Transverse colon (tissue), 4 donors: ENCODE measurements around the gene KIF1A. TPM values are rescaled to one million over a fixed set of nuclear protein-coding genes. Genes with fewer than 3 reads are reported as not detected.

Experiments used
- DNase-seq: peaks from one replicate; pipeline ENCODE4 v3.0.0-alpha.2; 2019
- H3K27ac ChIP-seq, 4 donors: fragments of 200-600 bp; sonication (generic); 2 replicates each; pipeline ENCODE4 v1.5.1; 2016 to 2018; ENCODE audit warnings: inconsistent platforms in 4 of 4
- H3K27me3 ChIP-seq: fragments of 200-600 bp; sonication (generic); 2 replicates; pipeline ENCODE4 v1.5.1; 2017; ENCODE audit warnings: inconsistent platforms
- H3K36me3 ChIP-seq, 4 donors: fragments of 200-600 bp; sonication (generic); 2 replicates each; pipeline ENCODE4 v1.5.1; 2017 to 2019; ENCODE audit warnings: inconsistent platforms in 4 of 4
- H3K4me1 ChIP-seq, 4 donors: fragments of 200-600 bp; sonication (generic); 2 replicates each; pipeline ENCODE4 v1.5.1; 2017 to 2020; ENCODE audit warnings: inconsistent platforms in 4 of 4
- H3K4me3 ChIP-seq, 4 donors: fragments of 200-600 bp; sonication (generic); 1 replicate in 1 of 4; 2 replicates in 3 of 4; pipeline versions ENCODE4 v1.5.1 to v1.6.1; 2017 to 2019; ENCODE audit warnings: inconsistent platforms in 4 of 4
- H3K9me3 ChIP-seq, 2 donors: fragments of 200-600 bp; sonication (generic); 2 replicates each; pipeline ENCODE4 v1.5.1; 2017 to 2019; ENCODE audit warnings: inconsistent platforms in 2 of 2
- EP300 ChIP-seq: sonication (generic); formaldehyde crosslinking; IDR thresholded peaks from one replicate; pipeline ENCODE4 v1.6.1; 2017; ENCODE audit warnings: antibody characterized with exemption, low read depth
- POLR2A ChIP-seq: fragments of 450-650 bp; IDR thresholded peaks from one replicate; pipeline ENCODE4 v1.6.1; 2016; ENCODE audit warnings: antibody characterized with exemption, mild to moderate bottlenecking, moderate library complexity
- POLR2AphosphoS5 ChIP-seq, 3 donors: sonication (generic); formaldehyde crosslinking; IDR thresholded peaks; one replicate each; pipeline ENCODE4 v1.6.1; 2016; ENCODE audit warnings: antibody characterized with exemption in 3 of 3
- WGBS, 2 donors: methylation state at CpG; one replicate each; pipeline ENCODE4 v1.1.5; 2018; ENCODE audit warnings: low coverage in 1 of 2; 5-methylcytosine and 5-hydroxymethylcytosine counted together
- in situ Hi-C, 4 donors: fragments of 200-750 bp; cut with MboI; loops; one replicate each; pipeline versions ENCODE4 v1.15.0 to v1.15.1; 2017; ENCODE audit warnings: low sequenced_read_pairs in 3 of 4, low pct_ligation_motif_present in 1 of 4, low pct_unique_long_range_greater_than_20kb in 1 of 4
- intact Hi-C: fragments of 100-400 bp; cut with DNase I; formaldehyde crosslinking; loops from one replicate; pipeline ENCODE4 v1.15.1; 2023; ENCODE audit warnings: low total_unique reads
- total RNA-seq, 4 donors: library from RNA; depleted of rRNA; stranded (reverse); fragments of >200 nt; gene quantifications; one replicate each; pipeline ENCODE4 v1.1.0, GENCODE V29; 2016
- TF ChIP-seq, protein P1 (sequence below), 5 experiments: fragments of 200-600 bp in 3 of 5; fragments of 450-650 bp in 2 of 5; sonication (generic) in 3 of 5; IDR thresholded peaks; 1 replicate in 2 of 5; 2 replicates in 3 of 5; pipeline ENCODE4 v1.5.1; 2016 to 2017; ENCODE audit warnings: antibody characterized with exemption in 5 of 5, inconsistent platforms in 3 of 5, mild to moderate bottlenecking in 2 of 5, moderate library complexity in 1 of 5

The KIF1A gene
- total RNA-seq, 4 donors from 2014 or later, result 0.40 to 3.4 (median 2.9) TPM

DNA sequence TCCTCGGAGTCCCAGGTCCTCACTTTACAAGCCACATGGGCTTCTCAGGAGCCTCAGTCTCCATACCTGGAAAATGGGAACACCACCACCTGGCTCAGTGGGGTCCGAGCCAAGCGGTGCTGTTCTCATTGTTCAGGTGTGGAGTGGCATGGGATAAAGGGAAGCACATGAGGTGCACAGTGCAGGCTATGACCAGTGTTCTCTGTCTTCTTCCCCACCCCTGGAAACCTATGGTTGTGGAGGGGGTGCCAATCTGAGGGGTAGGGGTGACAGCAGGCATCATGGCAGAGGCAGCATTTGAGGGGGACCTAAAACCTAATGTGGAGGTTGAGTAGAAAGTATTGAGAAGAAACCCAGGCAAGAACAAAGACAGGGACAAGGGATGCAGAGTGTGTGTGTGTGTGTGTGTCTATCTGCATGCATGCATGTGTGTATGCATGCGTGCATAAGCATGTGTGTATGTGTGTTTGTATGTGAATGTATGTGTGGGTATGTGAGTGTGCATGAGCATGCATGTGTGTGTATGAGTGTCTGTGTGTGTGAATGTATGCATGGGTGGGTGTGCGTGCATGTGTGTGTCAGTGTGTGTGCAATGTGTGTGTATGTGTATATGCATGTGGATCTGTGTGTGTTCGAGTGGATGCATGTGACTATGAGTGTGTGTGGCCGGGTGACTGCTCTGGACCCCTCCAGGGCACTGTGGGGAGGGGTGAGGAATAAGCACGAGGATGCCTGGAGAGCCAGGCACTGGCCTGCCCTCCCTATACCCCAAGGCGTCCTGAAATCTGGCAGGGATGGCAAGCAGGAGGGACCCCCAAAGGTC, 4.0 kb downstream of the KIF1A start:
- Histone ChIP-seq H3K36me3 (no peaks in the 10 kb centered on the region), H3K4me1 (peaks cover 0 to 21% (median 20%) of the 10 kb centered on the region in 4 donors), H3K4me3 (no peak overlapping the region), H3K27ac (no peak overlapping the region), H3K27me3 (peaks cover 37% of the 10 kb centered on the region), H3K9me3 (no peaks in the 10 kb centered on the region)
- WGBS, 2 donors, result 52 to 73% methylated on average over 4 to 9 of the region's 9 CpGs
- in situ Hi-C loops, result no loop called here
- TF ChIP-seq POLR2AphosphoS5 (IDR thresholded peaks at IDR 0.05) (no peak), POLR2A (no peak), EP300 (no peak)
- TF ChIP-seq, protein P1, sequence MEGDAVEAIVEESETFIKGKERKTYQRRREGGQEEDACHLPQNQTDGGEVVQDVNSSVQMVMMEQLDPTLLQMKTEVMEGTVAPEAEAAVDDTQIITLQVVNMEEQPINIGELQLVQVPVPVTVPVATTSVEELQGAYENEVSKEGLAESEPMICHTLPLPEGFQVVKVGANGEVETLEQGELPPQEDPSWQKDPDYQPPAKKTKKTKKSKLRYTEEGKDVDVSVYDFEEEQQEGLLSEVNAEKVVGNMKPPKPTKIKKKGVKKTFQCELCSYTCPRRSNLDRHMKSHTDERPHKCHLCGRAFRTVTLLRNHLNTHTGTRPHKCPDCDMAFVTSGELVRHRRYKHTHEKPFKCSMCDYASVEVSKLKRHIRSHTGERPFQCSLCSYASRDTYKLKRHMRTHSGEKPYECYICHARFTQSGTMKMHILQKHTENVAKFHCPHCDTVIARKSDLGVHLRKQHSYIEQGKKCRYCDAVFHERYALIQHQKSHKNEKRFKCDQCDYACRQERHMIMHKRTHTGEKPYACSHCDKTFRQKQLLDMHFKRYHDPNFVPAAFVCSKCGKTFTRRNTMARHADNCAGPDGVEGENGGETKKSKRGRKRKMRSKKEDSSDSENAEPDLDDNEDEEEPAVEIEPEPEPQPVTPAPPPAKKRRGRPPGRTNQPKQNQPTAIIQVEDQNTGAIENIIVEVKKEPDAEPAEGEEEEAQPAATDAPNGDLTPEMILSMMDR (IDR thresholded peaks at IDR 0.05), result no peak
- intact Hi-C loops, result no loop called here
- DNase-seq, result no peak

DNA sequence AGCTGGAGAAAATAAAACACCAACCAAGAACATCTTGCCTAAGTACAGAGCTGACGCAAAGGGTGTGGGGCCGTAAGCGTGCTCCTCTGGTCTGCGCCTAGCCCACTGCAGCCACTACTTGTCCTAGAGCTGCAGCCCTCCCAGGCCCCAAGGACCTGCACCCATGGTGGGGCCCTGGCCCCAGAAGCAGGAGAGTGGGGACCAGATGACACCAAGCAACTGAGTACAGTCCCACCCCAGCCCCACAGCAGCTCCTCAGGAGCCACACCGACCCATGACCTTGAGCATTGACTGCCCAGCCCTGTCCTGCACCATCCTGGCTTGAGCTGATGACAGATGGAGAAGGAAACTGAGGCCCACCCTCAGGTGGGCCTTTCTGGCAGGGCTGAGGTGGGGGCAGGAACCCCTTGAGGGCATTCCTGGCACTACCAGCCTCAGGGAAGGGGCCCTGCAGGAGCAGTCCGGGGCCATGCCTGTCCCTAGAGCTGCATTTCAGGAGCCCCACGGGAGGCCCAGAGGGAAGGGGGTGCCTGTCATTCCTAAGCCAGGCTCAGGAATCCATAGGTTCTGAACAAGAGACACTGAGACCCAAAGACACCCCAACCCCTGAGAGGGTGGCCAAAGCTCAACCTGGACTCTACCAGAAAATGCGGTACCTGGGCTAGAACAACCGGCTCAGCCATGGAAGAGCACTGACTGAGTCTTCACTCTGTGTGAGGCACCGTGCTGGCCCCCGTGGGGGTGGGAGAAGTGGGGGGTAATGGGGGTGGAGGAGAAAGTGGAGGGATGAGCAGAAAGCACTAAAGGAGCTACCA, 4.9 kb downstream of the KIF1A start:
- H3K27ac ChIP-seq, result no peak overlapping the region
- H3K4me1 ChIP-seq, result peaks cover 0 to 13% (median 12%) of the 10 kb centered on the region in 4 donors
- intact Hi-C loops, result no loop called here
- H3K36me3 ChIP-seq, result no peaks in the 10 kb centered on the region
- in situ Hi-C loops, result no loop called here
- WGBS, 2 donors, result 85 to 86% methylated on average over 1 to 10 of the region's 11 CpGs
- no peak for TF ChIP-seq POLR2A
- TF ChIP-seq EP300, result no peak
- no peak for TF ChIP-seq POLR2AphosphoS5 (IDR thresholded peaks at IDR 0.05)
- TF ChIP-seq, protein P1 (IDR thresholded peaks at IDR 0.05), result no peak
- H3K9me3 ChIP-seq, result no peaks in the 10 kb centered on the region
- peaks cover 29% of the 10 kb centered on the region for H3K27me3 ChIP-seq
- no peak overlapping the region for H3K4me3 ChIP-seq
- no peak for DNase-seq

DNA sequence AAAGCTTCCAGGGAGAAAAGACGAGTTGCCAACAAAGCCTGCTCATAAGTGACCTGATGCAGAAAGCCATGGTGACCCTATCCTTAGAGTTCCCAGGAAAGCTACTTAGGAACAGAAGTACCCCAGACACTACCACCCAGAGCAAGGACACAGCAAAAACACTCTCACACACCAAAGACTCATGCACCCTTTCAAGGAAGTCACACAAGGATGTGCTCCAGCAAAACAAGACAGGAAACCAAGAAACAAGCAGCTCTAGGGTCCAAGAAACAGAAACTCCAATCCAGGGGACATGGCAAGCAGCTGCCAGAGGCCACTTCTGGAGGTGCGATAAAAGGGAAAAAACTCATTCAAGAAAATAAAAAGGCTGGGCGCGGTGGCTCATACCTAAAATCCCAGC, 5.7 kb downstream of the KIF1A start:
- H3K36me3 ChIP-seq, result no peaks in the 10 kb centered on the region
- no peaks in the 10 kb centered on the region for H3K9me3 ChIP-seq
- peaks cover 0 to 7% (median 6%) of the 10 kb centered on the region in 4 donors for H3K4me1 ChIP-seq
- DNase-seq, result no peak
- in situ Hi-C loops, result no loop called here
- H3K27ac ChIP-seq, result no peak overlapping the region
- H3K4me3 ChIP-seq, result no peak overlapping the region
- intact Hi-C loops, result no loop called here
- peaks cover 25% of the 10 kb centered on the region for H3K27me3 ChIP-seq
- 78 to 87% methylated on average over 3 to 4 of the region's 4 CpGs for WGBS, 2 donors
- TF ChIP-seq, protein P1 (IDR thresholded peaks at IDR 0.05), result no peak

DNA sequence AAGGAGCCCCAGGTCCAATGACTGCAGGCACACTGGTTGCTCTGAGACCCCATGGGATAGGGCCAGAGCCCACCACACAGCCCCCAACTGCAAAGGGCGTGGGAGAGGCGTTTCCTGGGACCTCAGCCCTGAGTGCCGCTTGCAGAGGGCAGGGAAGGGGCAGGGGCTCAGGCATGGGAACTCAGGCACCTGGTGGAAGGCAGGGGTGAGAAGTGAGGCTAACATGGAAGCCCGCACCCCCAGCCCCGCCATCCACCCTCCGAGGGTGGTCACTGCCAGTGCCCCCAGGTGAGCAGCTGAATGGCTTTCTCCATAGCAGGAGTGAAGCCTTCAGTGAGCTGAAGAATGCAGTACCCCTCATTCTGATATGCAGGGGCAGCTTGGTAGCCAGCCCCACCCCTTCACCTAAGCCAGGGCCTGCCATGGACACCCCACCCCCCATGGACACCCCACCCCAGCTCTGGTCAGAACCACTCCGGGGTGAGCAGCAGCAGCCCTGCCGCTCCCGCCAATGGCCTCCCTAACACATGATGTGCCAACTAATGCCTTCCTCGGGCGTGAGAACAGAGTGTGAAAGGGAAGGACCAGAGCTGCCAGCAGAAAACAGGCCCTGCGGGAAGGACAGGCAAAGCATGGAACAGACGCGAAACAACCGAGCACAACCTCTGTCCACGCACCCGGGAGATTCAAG, 6.6 kb downstream of the KIF1A start:
- Histone ChIP-seq H3K27me3 (peaks cover 21% of the 10 kb centered on the region), H3K27ac (no peak overlapping the region), H3K36me3 (no peaks in the 10 kb centered on the region), H3K9me3 (no peaks in the 10 kb centered on the region), H3K4me1 (no peaks in the 10 kb centered on the region), H3K4me3 (no peak overlapping the region)
- in situ Hi-C loops (no loop called here), intact Hi-C loops (no loop called here)
- TF ChIP-seq EP300 (no peak), POLR2AphosphoS5 (IDR thresholded peaks at IDR 0.05) (no peak), POLR2A (no peak)
- TF ChIP-seq, protein P1 (IDR thresholded peaks at IDR 0.05), result no peak
- WGBS, 2 donors, result 98 to 99% methylated on average over 10 to 17 of the region's 17 CpGs
- peak; percentile 2 for DNase-seq
